H1 (cell line): ENCODE measurements around the gene LRRC8D. TPM values are rescaled to one million over a fixed set of nuclear protein-coding genes. Genes with fewer than 3 reads are reported as not detected.

ENCODE experiments used
- NANOG ChIP-seq: IDR thresholded peaks from 2 replicates; pipeline ENCODE4 v1.6.1; 2011; ENCODE audit warnings: low read length, low read depth, mild to moderate bottlenecking, inconsistent platforms; ENCODE audit not compliant: insufficient read depth, poor library complexity, severe bottlenecking
- RXRA ChIP-seq: IDR thresholded peaks from 2 replicates; pipeline ENCODE4 v1.6.1; 2011; ENCODE audit warnings: low read depth, mild to moderate bottlenecking, low read length, moderate library complexity; ENCODE audit not compliant: insufficient read depth
- polyA plus RNA-seq, 7 experiments: library from polyadenylated mRNA; depleted of rRNA in 3 of 7; stranded (reverse) in 5 of 7; unstranded in 2 of 7; fragments of >200 nt in 5 of 7; fragments of 200-250 nt in 2 of 7; gene quantifications; 1 replicate in 5 of 7; 2 replicates in 1 of 7; 4 replicates in 1 of 7; pipeline versions ENCODE4 v1.2.1 to v1.2.3, GENCODE V29; 2011 to 2013; ENCODE audit warnings: missing spikeins in 2 of 7, mixed read lengths in 2 of 7
- total RNA-seq: library from RNA; stranded (reverse); fragmentation: NEBNext Ultra II Directional; extraction: Animal tissue kit (Norgen Biotek cat#: 25700); gene quantifications from 2 replicates; pipeline ENCODE4 v1.2.1, GENCODE V29; 2021

LRRC8D gene
- total and polyA plus RNA-seq, 2 of the 8 experiments (the other 6 are each of a cell fraction or from before 2014, with no cell fraction given): 42.0 to 58.5 TPM

DNA sequence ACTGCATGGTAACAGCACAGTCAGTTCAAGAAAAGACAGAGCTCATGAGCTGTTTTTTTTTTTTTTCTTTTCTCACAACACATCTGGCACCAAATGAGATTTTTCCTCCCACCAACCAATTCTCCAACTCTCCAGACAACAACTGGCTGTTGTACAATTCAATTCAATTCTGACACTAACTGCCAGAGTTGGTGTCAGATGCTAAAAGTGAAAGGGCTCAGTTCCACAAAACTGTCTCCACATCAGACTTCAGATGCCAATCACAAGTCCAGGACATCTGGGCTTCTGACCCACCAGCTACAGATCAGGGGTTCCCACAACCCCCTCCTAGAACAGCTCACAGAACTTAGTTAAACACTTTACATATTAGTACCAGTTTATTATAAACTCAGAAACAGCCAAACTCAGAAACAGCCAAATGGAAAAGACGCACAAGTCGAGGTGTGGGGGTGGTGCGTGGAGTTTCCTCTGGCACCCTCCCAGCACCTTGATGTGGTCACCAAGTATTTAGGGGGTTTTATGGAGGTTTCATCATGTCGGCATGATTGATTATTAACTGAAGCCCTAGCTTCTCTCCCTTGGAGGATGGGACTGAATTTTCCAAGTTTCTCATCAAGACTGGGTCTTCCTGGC is 39.2 kb upstream of the LRRC8D start (continued):
- TF ChIP-seq RXRA: no peak
- TF ChIP-seq NANOG: no peak
